ENCODE results near the gene DACT3. TPM values are rescaled to one million over a fixed set of nuclear protein-coding genes. Genes with fewer than 3 reads are reported as not detected.
A peak's percentile ranks its signal among the peaks of the same experiment; 100 is the strongest.

Gene DACT3
- total RNA-seq, 3 donors from 2014 or later: 1.9 to 60.9 (median 3.4) TPM

DNA sequence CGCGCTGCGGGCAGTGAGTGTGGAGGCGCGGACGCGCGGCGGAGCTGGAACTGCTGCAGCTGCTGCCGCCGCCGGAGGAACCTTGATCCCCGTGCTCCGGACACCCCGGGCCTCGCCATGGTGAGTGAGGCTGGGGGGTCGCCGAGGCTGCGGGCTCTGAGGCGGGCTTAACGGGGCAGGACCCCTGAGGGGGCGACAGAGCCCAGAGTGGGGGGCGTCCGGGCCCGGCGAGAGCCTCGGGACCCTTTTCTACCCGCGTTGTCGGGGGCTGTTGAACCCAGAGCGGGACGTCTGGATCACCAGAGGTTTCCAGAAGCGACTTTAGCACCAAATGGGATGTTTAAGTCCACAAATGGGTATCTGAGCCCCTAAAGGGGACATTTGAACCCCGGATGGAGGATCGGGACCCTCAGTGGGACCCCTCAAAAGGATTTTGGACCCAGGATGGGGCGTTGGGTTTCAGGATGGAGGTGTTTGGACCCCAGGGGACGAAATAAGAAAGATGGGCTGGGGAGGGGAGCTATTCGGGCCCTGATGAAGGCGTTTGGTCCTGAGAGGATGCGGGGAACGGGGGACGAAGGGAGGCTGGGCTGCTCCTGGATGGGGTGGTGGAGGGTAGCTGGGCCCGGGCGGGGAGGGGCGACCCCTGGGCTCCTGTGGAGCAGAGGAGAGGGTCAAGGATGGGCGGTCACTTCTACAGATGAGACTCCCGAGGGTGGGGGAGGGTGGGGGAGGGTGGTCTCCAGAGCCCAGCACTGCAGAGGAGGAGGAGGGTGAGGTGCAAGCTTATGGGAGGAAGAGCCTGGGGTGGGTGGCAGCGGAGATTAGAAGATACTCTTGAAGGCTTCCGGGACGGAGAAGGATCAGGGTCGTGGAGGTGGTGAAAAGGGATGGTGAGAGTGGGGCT is 59.4 kb downstream of the DACT3 start, which contains the start of gene CALM3:
Gene CALM3, plus strand, starts transcription at position 13 of the 907 bp plus-strand sequence. Its CDS starts 105 bp downstream, at position 118.
- peaks cover 3% of the 10 kb centered on the region for H3K36me3 ChIP-seq (ENCODE audit: low read depth)
- peaks cover 18% of the 10 kb centered on the region for H3K4me1 ChIP-seq (ENCODE audit: low read depth)
- peaks cover 9% of the 10 kb centered on the region for H3K9me3 ChIP-seq
- ATAC-seq (no peak), DNase-seq (peak in 2 of 3 donors; percentile 63 to 75)
- TF ChIP-seq, protein P1, sequence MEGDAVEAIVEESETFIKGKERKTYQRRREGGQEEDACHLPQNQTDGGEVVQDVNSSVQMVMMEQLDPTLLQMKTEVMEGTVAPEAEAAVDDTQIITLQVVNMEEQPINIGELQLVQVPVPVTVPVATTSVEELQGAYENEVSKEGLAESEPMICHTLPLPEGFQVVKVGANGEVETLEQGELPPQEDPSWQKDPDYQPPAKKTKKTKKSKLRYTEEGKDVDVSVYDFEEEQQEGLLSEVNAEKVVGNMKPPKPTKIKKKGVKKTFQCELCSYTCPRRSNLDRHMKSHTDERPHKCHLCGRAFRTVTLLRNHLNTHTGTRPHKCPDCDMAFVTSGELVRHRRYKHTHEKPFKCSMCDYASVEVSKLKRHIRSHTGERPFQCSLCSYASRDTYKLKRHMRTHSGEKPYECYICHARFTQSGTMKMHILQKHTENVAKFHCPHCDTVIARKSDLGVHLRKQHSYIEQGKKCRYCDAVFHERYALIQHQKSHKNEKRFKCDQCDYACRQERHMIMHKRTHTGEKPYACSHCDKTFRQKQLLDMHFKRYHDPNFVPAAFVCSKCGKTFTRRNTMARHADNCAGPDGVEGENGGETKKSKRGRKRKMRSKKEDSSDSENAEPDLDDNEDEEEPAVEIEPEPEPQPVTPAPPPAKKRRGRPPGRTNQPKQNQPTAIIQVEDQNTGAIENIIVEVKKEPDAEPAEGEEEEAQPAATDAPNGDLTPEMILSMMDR (IDR thresholded peaks at IDR 0.05): no peak
- H3K4me3 ChIP-seq: peak within 1 kb of the TSS; percentile 97
- intact Hi-C loops (cut with DNase I, micrococcal nuclease): no loop called here

DNA sequence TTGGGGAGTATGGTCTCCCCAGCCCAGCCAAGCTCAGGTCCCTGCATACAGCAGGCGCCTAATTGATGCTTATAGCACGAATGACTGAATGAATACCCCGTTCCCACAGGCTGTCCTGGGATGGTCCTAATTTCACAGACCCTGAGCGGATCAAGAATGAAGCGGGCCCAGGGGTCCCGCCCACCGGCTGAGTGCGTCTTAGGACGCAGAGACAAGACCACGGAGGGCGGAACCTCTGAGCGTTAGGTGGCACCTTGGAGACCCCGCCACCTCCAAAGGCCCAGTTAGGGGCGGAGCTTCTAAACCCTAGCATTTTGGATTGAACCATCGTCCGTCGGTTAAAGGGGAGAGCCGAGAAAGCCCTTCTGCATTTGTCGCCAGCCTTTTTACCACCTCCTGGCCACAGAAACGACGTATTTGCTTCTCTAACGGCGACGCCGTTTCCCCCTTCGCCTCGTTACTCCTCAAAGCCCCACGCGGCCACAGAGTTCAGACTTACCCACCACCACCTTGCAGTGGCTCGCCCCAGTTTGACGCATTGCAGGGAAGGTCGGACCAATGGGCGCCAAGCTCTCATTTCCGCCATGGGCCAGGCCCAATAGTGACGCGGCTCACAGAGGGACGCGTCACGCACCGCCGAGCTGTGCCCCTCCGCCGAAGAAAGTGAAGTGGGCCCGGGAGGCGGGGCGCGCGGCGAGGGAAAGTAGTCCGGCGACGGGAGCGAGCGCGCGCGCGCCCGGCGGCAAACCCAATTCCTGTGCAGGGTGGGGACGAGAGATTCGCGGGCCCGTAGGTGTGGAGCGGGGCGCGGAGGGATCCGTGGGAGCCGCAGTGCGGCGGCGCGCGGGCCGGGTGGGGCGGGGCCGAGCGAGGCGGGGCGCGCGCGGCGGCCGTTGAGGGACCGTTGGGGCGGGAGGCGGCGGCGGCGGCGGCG is 60.3 kb downstream of the DACT3 start:
- Histone ChIP-seq H3K36me3 (ENCODE audit: low read depth) (peaks cover 3% of the 10 kb centered on the region), H3K4me1 (ENCODE audit: low read depth) (peaks cover 18% of the 10 kb centered on the region), H3K4me3 (peak overlapping the region; percentile 97), H3K9me3 (peaks cover 9% of the 10 kb centered on the region)
- intact Hi-C loops (cut with DNase I, micrococcal nuclease): no loop called here
- TF ChIP-seq, protein P1 (IDR thresholded peaks at IDR 0.05): no peak
- ATAC-seq (peak; percentile 91), DNase-seq (peak; percentile 97 to 99 (median 99))

DNA sequence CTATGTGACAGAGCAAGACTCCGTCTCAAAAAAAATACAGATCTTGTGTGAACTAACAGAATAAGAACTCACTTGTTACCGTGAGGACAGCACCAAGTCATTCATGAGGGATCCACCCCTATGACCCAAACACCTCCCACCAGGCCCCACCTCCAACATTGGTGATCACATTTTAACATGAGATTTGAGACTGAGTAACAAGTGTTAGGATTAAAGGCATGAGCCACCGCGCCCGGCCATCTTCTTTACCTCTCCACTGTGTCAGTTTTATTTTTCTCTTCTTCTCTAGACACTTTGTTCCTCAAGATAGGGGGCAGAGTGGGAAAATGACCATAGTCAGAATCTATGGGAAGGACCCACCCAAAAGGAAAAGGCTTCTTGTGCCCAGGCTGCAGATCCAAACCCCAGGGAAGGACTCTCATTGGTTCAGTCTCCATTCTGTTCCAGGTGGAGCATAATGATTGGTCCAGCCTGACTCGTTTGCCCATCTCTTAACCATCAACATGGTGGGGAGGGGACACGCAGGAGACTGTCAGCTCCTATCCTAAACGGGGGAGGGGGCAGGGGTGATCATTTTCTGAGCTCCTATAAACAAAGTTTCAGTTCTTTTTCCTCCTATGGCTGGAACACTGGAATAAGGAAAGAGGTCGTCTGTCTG is 61.1 kb downstream of the DACT3 start:
- ATAC-seq (no peak), DNase-seq (peak in 1 of 3 donors; percentile 34)
- H3K9me3 ChIP-seq: peaks cover 9% of the 10 kb centered on the region
- peaks cover 3% of the 10 kb centered on the region for H3K36me3 ChIP-seq (ENCODE audit: low read depth)
- peaks cover 18% of the 10 kb centered on the region for H3K4me1 ChIP-seq (ENCODE audit: low read depth)
- intact Hi-C loops (cut with DNase I, micrococcal nuclease): no loop called here
- TF ChIP-seq, protein P1 (IDR thresholded peaks at IDR 0.05): no peak
- H3K4me3 ChIP-seq: no peak overlapping the region

DNA sequence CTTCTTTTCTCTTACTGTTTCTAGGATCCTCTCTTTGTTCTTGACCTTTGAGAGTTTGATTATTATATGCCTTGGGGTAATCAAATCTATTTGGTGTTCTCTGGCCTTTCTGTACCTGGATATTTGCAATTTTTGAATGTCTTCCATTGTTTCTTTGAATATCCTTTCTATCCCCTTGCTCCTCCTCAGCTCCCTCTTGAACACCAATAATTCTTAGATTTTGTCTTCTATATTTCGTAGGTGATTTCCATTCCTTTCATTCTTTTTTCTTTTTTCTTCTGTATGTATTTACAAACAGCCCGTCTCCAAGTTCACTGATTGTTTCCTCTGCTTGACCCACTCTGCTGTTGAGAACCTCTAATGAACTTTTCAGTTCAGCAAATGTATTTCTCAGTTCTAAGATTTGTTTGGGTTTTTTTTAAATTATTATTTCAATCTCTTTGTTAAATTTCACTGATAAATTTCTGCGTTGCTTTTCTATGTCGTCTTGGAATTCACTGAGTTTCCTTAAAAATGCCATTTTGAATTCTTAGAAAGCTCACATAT is 62.5 kb downstream of the DACT3 start:
- ATAC-seq (no peak), DNase-seq (no peak)
- TF ChIP-seq, protein P1 (IDR thresholded peaks at IDR 0.05): no peak
- intact Hi-C loops (cut with DNase I, micrococcal nuclease): no loop called here
- H3K4me3 ChIP-seq: no peak overlapping the region
- H3K36me3 ChIP-seq (ENCODE audit: low read depth): peaks cover 3% of the 10 kb centered on the region
- H3K4me1 ChIP-seq (ENCODE audit: low read depth): peaks cover 9% of the 10 kb centered on the region
- peaks cover 9% of the 10 kb centered on the region for H3K9me3 ChIP-seq

Small RNAs within 50 kb of the gene (microRNA-seq; reads per million reads assigned to microRNA genes)
- gene MIR320E: 6.3 reads per million, percentile 27 among the genes with 10 or more reads in this experiment

Other genes starting within 250 kb of the DACT3 start
- gene CCDC8, start 247.6 kb downstream of the DACT3 start, total RNA-seq: 1 to 10 TPM in 2 of 3 donors, under 1 TPM in 1; 0.75 to 3.4 (median 1.7) TPM
- under 1 TPM in 1 of 3 donors, not detected in 2; 0.57 TPM for gene PNMA8C, start 232.2 kb downstream of the DACT3 start, total RNA-seq
- 1 to 10 TPM in 1 of 3 donors, under 1 TPM in 2; 0.20 to 3.2 (median 0.80) TPM for gene PNMA8A, start 189.6 kb downstream of the DACT3 start, total RNA-seq
- gene PNMA8B, start 165.3 kb downstream of the DACT3 start, total RNA-seq: 1 to 10 TPM in 1 of 3 donors, under 1 TPM in 2; 0.12 to 2.3 (median 0.36) TPM
- 100 to 1,000 TPM; 241 to 325 (median 252) TPM for gene CALM3, start 59.9 kb downstream of the DACT3 start, total RNA-seq
- gene PTGIR, start 36.1 kb downstream of the DACT3 start, total RNA-seq: 1 to 10 TPM in 2 of 3 donors, under 1 TPM in 1; 0.49 to 2.4 (median 2.1) TPM
- 1 to 10 TPM in 1 of 3 donors, not detected in 2; 2.3 TPM for gene GNG8, start 25.0 kb downstream of the DACT3 start, total RNA-seq
- 10 to 100 TPM; 52.5 to 70.5 (median 62.9) TPM for gene PRKD2, start 55.9 kb upstream of the DACT3 start, total RNA-seq
- gene FKRP, start 84.9 kb upstream of the DACT3 start, total RNA-seq: 10 to 100 TPM; 10.7 to 19.8 (median 10.9) TPM
- gene STRN4, start 85.3 kb upstream of the DACT3 start, total RNA-seq: 10 to 100 TPM; 68.3 to 79.2 (median 73.7) TPM
- gene SLC1A5, start 127.4 kb upstream of the DACT3 start, total RNA-seq: 100 to 1,000 TPM in 1 of 3 donors, 10 to 100 TPM in 2; 54.7 to 101 (median 89.2) TPM
- 100 to 1,000 TPM in 2 of 3 donors, 10 to 100 TPM in 1; 90.8 to 141 (median 107) TPM for gene AP2S1, start 189.7 kb upstream of the DACT3 start, total RNA-seq
- 10 to 100 TPM; 56.5 to 85.3 (median 82.7) TPM for gene ARHGAP35, start 199.8 kb upstream of the DACT3 start, total RNA-seq